Osteoblast (primary cell): ENCODE data around the gene MYO3B. TPM values are rescaled to one million over a fixed set of nuclear protein-coding genes. Genes with fewer than 3 reads are reported as not detected.
A peak's percentile ranks its signal among the peaks of the same experiment; 100 is the strongest.

ENCODE experiments used
- DNase-seq: peaks from one replicate; pipeline ENCODE4 v3.0.0; 2011; ENCODE audit warnings: low spot score, mixed read lengths; ENCODE audit not compliant: insufficient read length; ENCODE audit errors: missing footprints
- H2AFZ ChIP-seq: 2 replicates; pipeline ENCODE4 v1.6.0; 2011; ENCODE audit warnings: mild to moderate bottlenecking, low read length
- H3K27ac ChIP-seq: 2 replicates; pipeline ENCODE4 v1.5.1; 2011; ENCODE audit warnings: mild to moderate bottlenecking, low read depth, low read length, moderate library complexity
- H3K27me3 ChIP-seq: 2 replicates; pipeline ENCODE4 v1.6.0; 2012; ENCODE audit warnings: mild to moderate bottlenecking, control low read depth, inconsistent platforms, low read length, moderate library complexity; ENCODE audit not compliant: insufficient read depth
- H3K36me3 ChIP-seq: 2 replicates; pipeline ENCODE4 v1.5.1; 2011; ENCODE audit warnings: mild to moderate bottlenecking, low read length, control low read depth, moderate library complexity; ENCODE audit not compliant: insufficient read depth
- H3K4me1 ChIP-seq: 2 replicates; pipeline ENCODE4 v1.5.1; 2011; ENCODE audit warnings: mild to moderate bottlenecking, low read length, control low read depth, moderate library complexity; ENCODE audit not compliant: insufficient read depth
- H3K4me2 ChIP-seq: 2 replicates; pipeline ENCODE4 v1.6.0; 2011; ENCODE audit warnings: mild to moderate bottlenecking, low read length; ENCODE audit not compliant: insufficient read depth
- H3K4me3 ChIP-seq: fragments of 200-600 bp; sonication (generic); 3 replicates; pipeline ENCODE4 v1.5.1; 2012; ENCODE audit warnings: mild to moderate bottlenecking, low read length, inconsistent platforms; ENCODE audit not compliant: insufficient read depth
- H3K79me2 ChIP-seq: 2 replicates; pipeline ENCODE4 v1.6.0; 2012; ENCODE audit warnings: mild to moderate bottlenecking, low read length, control low read depth, inconsistent platforms; ENCODE audit not compliant: insufficient read depth
- H3K9me3 ChIP-seq: 2 replicates; pipeline ENCODE4 v1.5.1; 2011; ENCODE audit warnings: low read depth, low read length, control low read depth
- H4K20me1 ChIP-seq: 2 replicates; pipeline ENCODE4 v1.6.0; 2012; ENCODE audit warnings: mild to moderate bottlenecking, low read length, control low read depth; ENCODE audit not compliant: insufficient read depth
- total RNA-seq: library from RNA; depleted of rRNA; stranded (reverse); fragments of >200 nt; gene quantifications from 2 replicates; pipeline ENCODE4 v1.2.3, GENCODE V29; 2012
- TF ChIP-seq, protein P1 (sequence below): IDR thresholded peaks from 2 replicates; pipeline ENCODE4 v1.5.1; 2011; ENCODE audit warnings: mild to moderate bottlenecking, low read depth, low read length, moderate library complexity; ENCODE audit errors: extremely low read depth

The MYO3B gene
- total RNA-seq, 1 donor, result 0.36 TPM

DNA sequence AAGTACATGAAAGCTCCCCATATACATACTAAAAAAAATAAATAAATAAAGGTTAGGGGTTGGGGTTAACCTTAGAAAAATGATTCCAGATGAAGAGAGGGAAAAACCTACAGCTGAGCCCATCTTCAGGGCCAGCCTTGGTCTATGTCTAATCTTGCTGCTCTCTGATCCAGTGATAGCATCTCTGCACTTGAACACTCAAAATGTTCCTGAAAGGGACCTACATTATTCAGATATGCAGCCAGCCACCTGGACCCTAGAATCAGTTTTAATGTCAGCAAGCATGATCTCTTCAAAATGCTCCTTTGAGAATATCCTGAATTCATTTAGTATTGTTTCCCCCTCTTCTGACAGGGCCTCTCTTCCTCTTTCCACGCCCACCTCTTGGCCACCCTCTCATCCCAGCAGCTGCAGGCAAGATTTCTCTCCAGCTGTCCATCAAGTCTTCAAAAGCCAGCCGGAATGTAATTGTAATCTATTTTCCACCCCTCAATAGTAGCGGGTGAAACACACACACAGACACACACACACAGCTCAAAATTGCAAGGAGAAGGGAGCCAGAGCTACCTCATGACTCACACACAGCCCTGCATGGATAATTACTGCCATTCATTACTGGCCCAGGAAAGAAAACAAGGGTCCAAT lies 135.5 kb downstream of the MYO3B start:
- no peaks in the 10 kb centered on the region for H3K9me3 ChIP-seq
- no peaks in the 10 kb centered on the region for H3K79me2 ChIP-seq
- H3K4me3 ChIP-seq, result no peak overlapping the region
- H3K27ac ChIP-seq, result no peak overlapping the region
- TF ChIP-seq, protein P1, sequence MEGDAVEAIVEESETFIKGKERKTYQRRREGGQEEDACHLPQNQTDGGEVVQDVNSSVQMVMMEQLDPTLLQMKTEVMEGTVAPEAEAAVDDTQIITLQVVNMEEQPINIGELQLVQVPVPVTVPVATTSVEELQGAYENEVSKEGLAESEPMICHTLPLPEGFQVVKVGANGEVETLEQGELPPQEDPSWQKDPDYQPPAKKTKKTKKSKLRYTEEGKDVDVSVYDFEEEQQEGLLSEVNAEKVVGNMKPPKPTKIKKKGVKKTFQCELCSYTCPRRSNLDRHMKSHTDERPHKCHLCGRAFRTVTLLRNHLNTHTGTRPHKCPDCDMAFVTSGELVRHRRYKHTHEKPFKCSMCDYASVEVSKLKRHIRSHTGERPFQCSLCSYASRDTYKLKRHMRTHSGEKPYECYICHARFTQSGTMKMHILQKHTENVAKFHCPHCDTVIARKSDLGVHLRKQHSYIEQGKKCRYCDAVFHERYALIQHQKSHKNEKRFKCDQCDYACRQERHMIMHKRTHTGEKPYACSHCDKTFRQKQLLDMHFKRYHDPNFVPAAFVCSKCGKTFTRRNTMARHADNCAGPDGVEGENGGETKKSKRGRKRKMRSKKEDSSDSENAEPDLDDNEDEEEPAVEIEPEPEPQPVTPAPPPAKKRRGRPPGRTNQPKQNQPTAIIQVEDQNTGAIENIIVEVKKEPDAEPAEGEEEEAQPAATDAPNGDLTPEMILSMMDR, result no peak
- H3K36me3 ChIP-seq, result no peaks in the 10 kb centered on the region
- peaks cover 9% of the 10 kb centered on the region for H3K4me1 ChIP-seq
- H3K4me2 ChIP-seq, result no peak overlapping the region
- no peak overlapping the region for H2AFZ ChIP-seq
- no peaks in the 10 kb centered on the region for H4K20me1 ChIP-seq
- no peaks in the 10 kb centered on the region for H3K27me3 ChIP-seq
- no peak for DNase-seq

DNA sequence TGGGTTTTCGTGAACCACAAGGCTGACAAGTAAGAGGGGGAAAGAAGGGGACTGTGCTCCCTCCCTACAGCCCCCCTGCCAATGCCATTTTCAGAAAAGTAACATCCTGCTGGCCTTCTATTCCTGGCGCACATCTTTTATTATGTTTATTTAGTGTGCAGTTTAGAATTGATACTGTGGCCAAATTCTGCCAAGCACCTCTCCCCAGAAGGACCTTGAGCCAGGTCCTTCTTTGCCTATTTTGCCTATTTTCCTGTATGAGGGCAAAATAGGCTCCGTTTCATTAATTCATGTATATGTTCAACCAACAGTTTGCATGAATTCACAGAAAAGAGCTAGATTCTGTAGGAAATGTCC lies 136.0 kb downstream of the MYO3B start:
- no peak overlapping the region for H3K4me2 ChIP-seq
- H4K20me1 ChIP-seq, result no peaks in the 10 kb centered on the region
- no peaks in the 10 kb centered on the region for H3K27me3 ChIP-seq
- peak; percentile 13 for DNase-seq
- H2AFZ ChIP-seq, result no peak overlapping the region
- no peaks in the 10 kb centered on the region for H3K36me3 ChIP-seq
- H3K9me3 ChIP-seq, result no peaks in the 10 kb centered on the region
- TF ChIP-seq, protein P1, result no peak
- no peaks in the 10 kb centered on the region for H3K79me2 ChIP-seq
- peaks cover 9% of the 10 kb centered on the region for H3K4me1 ChIP-seq
- H3K27ac ChIP-seq, result no peak overlapping the region
- H3K4me3 ChIP-seq, result no peak overlapping the region

DNA sequence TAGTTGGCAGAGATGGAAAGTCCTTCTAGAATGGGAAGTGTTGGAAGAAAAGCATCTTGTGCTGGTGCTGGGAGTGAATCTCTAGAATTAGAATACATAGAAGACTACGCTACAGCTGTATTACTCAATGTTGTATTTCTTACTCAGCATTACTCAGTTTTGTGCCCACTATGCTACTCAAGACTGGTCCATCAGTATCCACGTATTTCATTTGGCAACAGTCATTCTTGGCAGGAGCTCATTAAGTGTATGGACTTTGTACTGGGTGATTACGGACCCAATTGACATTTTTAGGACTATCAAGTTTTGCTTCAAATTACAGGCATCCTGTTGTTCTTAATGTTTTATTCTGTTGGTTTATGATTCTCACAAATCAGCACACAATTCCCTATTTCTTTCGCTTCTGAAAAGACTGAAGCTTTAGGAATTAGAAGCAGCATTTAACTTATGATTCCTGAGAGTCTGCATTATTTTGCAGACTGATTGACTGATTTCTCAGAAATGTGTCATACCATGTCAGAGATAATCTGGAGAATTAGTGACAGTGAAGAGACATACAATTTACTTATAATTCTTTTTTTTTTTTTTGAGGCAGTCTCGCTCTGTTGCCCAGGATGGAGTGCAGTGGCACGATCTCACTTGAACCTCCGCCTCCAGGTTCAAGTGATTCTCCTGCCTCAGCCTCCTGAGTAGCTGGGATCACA lies 136.9 kb downstream of the MYO3B start:
- peaks cover 9% of the 10 kb centered on the region for H3K4me1 ChIP-seq
- no peaks in the 10 kb centered on the region for H3K9me3 ChIP-seq
- no peak for DNase-seq
- H3K27ac ChIP-seq, result no peak overlapping the region
- no peak overlapping the region for H3K4me3 ChIP-seq
- no peak overlapping the region for H3K4me2 ChIP-seq
- TF ChIP-seq, protein P1, result no peak
- H3K79me2 ChIP-seq, result no peaks in the 10 kb centered on the region
- no peaks in the 10 kb centered on the region for H3K27me3 ChIP-seq
- no peaks in the 10 kb centered on the region for H4K20me1 ChIP-seq
- no peak overlapping the region for H2AFZ ChIP-seq
- no peaks in the 10 kb centered on the region for H3K36me3 ChIP-seq

DNA sequence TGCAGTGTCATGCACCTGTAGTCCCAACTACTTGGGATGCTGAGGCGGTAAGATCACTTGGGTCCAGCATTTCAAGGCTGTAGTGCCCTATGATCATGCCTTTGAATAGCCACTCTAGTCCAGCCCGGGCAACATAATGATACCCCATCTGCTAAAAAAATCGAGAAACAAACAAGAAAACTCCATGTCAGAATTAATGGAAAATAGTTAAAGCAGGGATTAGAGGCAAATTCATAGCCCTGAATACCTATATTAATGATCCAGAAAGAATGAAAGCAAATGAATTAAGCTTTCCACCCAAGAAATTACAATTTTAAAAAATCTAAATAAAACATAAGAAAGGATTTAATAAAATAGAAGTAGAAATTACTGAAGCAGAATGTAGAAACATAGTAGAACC lies 143.0 kb downstream of the MYO3B start:
- H3K9me3 ChIP-seq, result peaks cover 3% of the 10 kb centered on the region
- no peaks in the 10 kb centered on the region for H3K36me3 ChIP-seq
- H3K4me1 ChIP-seq, result no peaks in the 10 kb centered on the region
- no peak overlapping the region for H3K4me2 ChIP-seq
- no peak for DNase-seq
- no peaks in the 10 kb centered on the region for H4K20me1 ChIP-seq
- no peaks in the 10 kb centered on the region for H3K79me2 ChIP-seq
- no peaks in the 10 kb centered on the region for H3K27me3 ChIP-seq
- H3K4me3 ChIP-seq, result no peak overlapping the region
- TF ChIP-seq, protein P1, result no peak
- no peak overlapping the region for H2AFZ ChIP-seq
- H3K27ac ChIP-seq, result no peak overlapping the region
